GM12874 (cell line): ENCODE data around the gene INPP5A.

Source experiments
- CTCF ChIP-seq: IDR thresholded peaks from 2 replicates; pipeline ENCODE4 v1.5.1; 2011; ENCODE audit warnings: low read depth, mild to moderate bottlenecking, control low read depth, low read length, moderate library complexity; ENCODE audit not compliant: insufficient read depth

The INPP5A gene

DNA sequence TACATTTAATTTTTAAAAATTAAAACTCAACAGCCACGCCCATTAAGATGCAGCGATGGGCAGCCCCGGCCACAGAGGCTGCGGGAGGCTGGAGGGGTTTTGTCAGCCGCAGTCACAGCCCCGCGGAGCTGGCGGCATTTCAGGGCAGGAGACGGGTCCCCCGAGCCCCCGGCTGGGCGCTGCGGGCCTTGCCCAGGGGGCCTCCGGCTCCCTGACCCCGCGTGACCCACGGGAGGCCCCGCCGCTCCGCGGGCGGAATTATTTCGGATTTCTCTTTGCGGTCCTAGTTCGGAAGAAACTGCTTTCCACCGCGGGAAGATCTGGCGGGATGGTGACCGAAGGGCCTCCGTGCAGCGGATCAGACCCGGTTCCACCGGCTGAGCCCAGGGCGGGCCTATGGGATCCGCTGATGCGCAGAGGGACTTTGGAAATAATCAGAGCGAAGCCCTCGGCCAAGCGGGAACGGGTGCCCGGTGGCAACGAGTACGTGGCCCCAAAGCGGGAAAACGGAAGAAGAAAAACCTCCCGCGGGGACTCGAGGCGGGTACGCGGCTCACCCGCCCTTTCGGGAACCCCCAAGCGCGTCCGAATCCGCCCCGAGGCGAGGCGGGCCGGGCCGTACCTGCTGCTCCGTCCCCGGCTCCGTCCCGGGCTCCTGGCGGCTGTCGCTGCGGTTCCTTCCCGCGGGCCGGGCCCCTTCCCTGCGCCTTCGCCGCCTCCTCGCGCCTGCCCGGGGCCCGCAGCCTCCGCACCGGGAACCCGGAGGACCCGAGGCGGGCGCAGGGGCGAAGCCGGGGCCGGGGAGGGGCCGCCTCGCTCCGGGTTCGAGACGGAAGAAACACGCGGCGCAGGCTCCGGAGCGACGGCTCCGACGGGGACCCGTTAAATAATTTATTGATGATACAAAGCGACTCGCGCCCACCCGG is 246.6 kb downstream of the INPP5A start:
- no peak for TF ChIP-seq CTCF

DNA sequence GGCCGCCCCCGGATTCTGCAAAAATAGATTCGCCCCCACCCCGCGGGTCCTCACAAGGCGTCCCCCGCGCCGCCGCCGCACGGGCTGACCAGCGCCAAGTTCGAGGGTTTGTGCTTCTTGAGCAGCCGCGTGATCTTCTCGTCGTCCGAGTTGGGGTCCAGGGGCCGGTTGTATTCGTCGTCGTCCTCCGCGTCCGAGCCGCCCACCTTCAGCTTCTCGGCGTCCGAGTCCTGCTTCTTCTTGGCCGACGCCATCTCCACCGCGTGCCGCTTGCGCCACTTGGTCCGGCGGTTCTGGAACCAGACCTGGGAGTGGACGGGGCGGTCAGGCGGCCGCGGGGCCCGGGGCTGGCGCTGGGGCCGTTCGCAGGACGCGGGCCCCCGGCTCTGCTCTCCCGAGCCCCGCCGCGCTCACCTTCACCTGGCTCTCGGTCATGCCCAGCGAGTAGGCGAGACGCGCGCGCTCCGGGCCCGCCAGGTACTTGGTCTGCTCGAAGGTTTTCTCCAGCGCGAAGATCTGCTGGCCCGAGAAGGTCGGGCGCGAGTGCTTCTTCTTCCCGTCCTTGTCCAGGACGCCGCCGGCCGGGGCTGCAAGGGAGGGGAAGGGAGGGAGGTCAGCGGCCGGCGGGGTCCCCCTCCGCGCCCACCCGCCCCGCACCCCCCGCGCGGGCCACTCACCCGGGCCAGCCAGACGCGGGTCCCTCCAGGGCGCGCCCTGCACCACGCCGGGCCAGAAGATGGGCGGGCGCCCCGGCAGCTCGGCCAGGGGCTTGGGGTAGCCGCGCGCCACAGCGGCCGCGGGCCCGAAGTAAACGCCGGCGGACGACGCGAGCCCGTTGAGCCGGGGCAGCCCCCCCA is 247.5 kb downstream of the INPP5A start:
- no peak for TF ChIP-seq CTCF

DNA sequence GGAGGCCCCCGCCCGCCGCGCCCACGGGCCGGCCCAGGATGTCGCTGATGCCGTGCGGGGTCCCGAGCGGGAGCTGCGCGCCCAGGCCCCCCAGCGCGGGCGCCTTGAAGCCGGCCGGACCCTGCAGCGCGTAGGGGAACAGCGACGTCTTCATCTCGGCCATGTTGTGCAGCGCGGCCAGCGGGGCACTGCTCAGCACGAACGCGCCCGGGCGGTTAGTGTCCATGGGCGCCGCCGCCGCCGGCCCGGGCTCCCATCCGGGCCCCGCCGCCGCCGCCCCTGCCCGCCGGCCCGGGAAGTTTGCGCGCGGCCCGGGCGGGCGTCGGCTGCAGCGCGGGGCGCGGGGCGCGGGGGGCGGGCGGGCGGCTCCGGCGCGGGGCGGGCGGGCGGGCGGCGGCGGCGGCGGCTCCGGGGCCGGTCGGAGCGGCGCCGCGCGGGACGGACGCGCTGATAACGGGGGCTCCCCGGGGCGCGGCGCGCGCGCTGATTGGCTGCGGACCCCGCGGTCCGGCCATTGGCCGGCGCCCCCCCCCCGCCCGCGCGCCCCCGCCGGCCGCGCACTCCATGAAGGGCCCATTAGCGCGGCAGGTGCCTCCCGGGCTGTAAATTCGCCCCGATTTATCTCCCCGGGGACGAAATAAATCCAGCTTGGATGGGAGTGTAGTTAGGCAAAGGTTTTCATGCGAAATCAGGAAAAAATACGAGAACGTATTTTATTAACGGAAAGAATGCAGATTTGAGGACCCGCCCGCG is 248.3 kb downstream of the INPP5A start, which contains the start of gene NKX6-2:
NKX6-2 (minus strand) TSS at position 425 of the 753 bp plus-strand sequence; CDS start at position 226, 199 bp downstream.
- no peak for TF ChIP-seq CTCF

GRCh38 chr10:132786476-132786883 is 248.9 kb downstream of the INPP5A start:
- TF ChIP-seq CTCF: no peak

GRCh38 chr10:132786884-132787494 is 249.4 kb downstream of the INPP5A start:
- no peak for TF ChIP-seq CTCF

- no peak for TF ChIP-seq CTCF
Observed at GRCh38 chr10:132787495-132788179, 250.1 kb downstream of the INPP5A start.
